GM12878 (cell line): Measurements from ENCODE around the gene C17orf107. TPM values are rescaled to one million over a fixed set of nuclear protein-coding genes. Genes with fewer than 3 reads are reported as not detected.

Source experiments
- ATAC-seq: fragments of 200-7000 bp; cut with Tn5 transposase; 3 replicates; pipeline ENCODE4 v1.9.1; 2020; ENCODE audit warnings: mild to moderate bottlenecking, moderate library complexity
- BruUV-seq: library from RNA; stranded (reverse); fragments of 400-500 nt; replicated peaks from 2 replicates; lab custom pipeline; 2021; lab: Mats Ljungman, UMichigan
- CTCF ChIA-PET: fragments of 300-600 bp; sonication (Branson Sonifier 250); formaldehyde crosslinking; extraction: SDS; loops from one replicate; lab custom pipeline; 2021; ENCODE audit warnings: inconsistent platforms; lab: Yijun Ruan, JAX
- POLR2A ChIA-PET: fragments of 350-600 bp; formaldehyde crosslinking; extraction: SDS; loops from one replicate; lab custom pipeline; 2021; ENCODE audit warnings: inconsistent platforms; lab: Charles Lee
- RAD21 ChIA-PET: fragments of 300-600 bp; sonication (Branson Sonifier 250); formaldehyde crosslinking; loops from one replicate; lab custom pipeline; 2023; ENCODE audit warnings: antibody characterized with exemption; ENCODE audit not compliant: unreplicated experiment; lab: Charles Lee
- SMC1A ChIA-PET: fragments of 300-600 bp; sonication (Branson Sonifier 250); formaldehyde crosslinking; loops from one replicate; lab custom pipeline; 2023; ENCODE audit not compliant: unreplicated experiment, uncharacterized antibody; lab: Charles Lee
- DNase-seq: peaks from one replicate; pipeline ENCODE4 v3.0.0-alpha.2; 2011; ENCODE audit warnings: low read depth, low spot score
- FAIRE-seq: peaks from 3 replicates; lab custom pipeline; 2011; peaks lifted over from hg19 to GRCh38; lab: Jason Lieb, UNC
- H2AFZ ChIP-seq: 2 replicates; pipeline ENCODE4 v1.6.0; 2011; ENCODE audit warnings: low read depth, low read length, control low read depth; ENCODE audit not compliant: control insufficient read depth
- H3K27ac ChIP-seq: 2 replicates; pipeline ENCODE4 v1.5.1; 2011; ENCODE audit warnings: control low read depth; ENCODE audit not compliant: control insufficient read depth, insufficient read depth
- H3K27me3 ChIP-seq, 2 experiments: replicated peaks in 1 of 2; 2 replicates each; pipeline versions ENCODE4 v1.6.0 to v1.6.1; 2011; ENCODE audit warnings: low read length in 1 of 2; ENCODE audit not compliant: control insufficient read depth in 2 of 2, insufficient read depth in 2 of 2
- H3K36me3 ChIP-seq, 2 experiments: 2 replicates each; pipeline ENCODE4 v1.5.1; 2011; ENCODE audit warnings: low read length in 1 of 2; ENCODE audit not compliant: control insufficient read depth in 2 of 2, insufficient read depth in 2 of 2
- H3K4me1 ChIP-seq: 2 replicates; pipeline ENCODE4 v1.6.1; 2011; ENCODE audit warnings: mild to moderate bottlenecking, low read length, moderate library complexity, mixed read lengths; ENCODE audit not compliant: control insufficient read depth, insufficient read depth
- H3K4me2 ChIP-seq: 2 replicates; pipeline ENCODE4 v1.6.0; 2011; ENCODE audit warnings: control low read depth; ENCODE audit not compliant: control insufficient read depth, insufficient read depth
- H3K4me3 ChIP-seq: fragments of 200-600 bp; sonication (generic); 2 replicates; pipeline ENCODE4 v1.5.1; 2016
- H3K79me2 ChIP-seq: 2 replicates; pipeline ENCODE4 v1.6.0; 2011; ENCODE audit warnings: low read length; ENCODE audit not compliant: control insufficient read depth, insufficient read depth
- H3K9ac ChIP-seq: 2 replicates; pipeline ENCODE4 v1.8.0; 2011; ENCODE audit warnings: low read length, control low read depth, mixed read lengths; ENCODE audit not compliant: control insufficient read depth, insufficient read depth
- H3K9me3 ChIP-seq: replicated peaks from 3 replicates; pipeline ENCODE4 v1.5.1; 2011; ENCODE audit warnings: mild to moderate bottlenecking, low read length; ENCODE audit not compliant: control insufficient read depth, insufficient read depth
- H4K20me1 ChIP-seq: 2 replicates; pipeline ENCODE4 v1.6.0; 2011; ENCODE audit not compliant: control insufficient read depth, insufficient read depth
- CHD2 ChIP-seq: IDR thresholded peaks from 2 replicates; pipeline ENCODE4 v1.6.1; 2011; ENCODE audit warnings: low read depth, low read length, improper control_type of control experiment, borderline replicate concordance
- ELK1 ChIP-seq: IDR thresholded peaks from 2 replicates; pipeline ENCODE4 v1.6.1; 2012; ENCODE audit warnings: low read depth, low read length, improper control_type of control experiment
- HDAC6 ChIP-seq: fragments of 200-600 bp; sonication (generic); IDR thresholded peaks from one replicate; pipeline ENCODE4 v1.8.0; 2017; ENCODE audit warnings: antibody characterized with exemption; ENCODE audit not compliant: unreplicated experiment
- LARP7 ChIP-seq: fragments of 450-650 bp; IDR thresholded peaks from 2 replicates; pipeline ENCODE4 v1.6.1; 2017; ENCODE audit warnings: mild to moderate bottlenecking
- MLLT1 ChIP-seq: fragments of 450-650 bp; IDR thresholded peaks from 2 replicates; pipeline ENCODE4 v1.6.1; 2016; ENCODE audit warnings: mild to moderate bottlenecking
- NR2C2 ChIP-seq: IDR thresholded peaks from 2 replicates; pipeline ENCODE4 v1.6.1; 2011; ENCODE audit warnings: borderline replicate concordance, low read depth; ENCODE audit not compliant: control insufficient read depth, insufficient read length
- PRDM15 ChIP-seq: fragments of 450-650 bp; formaldehyde crosslinking; IDR thresholded peaks from 2 replicates; pipeline ENCODE4 v1.4.0; 2020; ENCODE audit warnings: mild to moderate bottlenecking, moderate library complexity
- RAD51 ChIP-seq: fragments of 450-650 bp; IDR thresholded peaks from 2 replicates; pipeline ENCODE4 v1.6.1; 2016; ENCODE audit warnings: moderate library complexity, mild to moderate bottlenecking, inconsistent platforms
- SP1 ChIP-seq: IDR thresholded peaks from one replicate; pipeline ENCODE4 v1.6.1; 2011; ENCODE audit warnings: low read depth, low read length
- SPI1 ChIP-seq: IDR thresholded peaks from 2 replicates; pipeline ENCODE4 v1.6.1; 2011; ENCODE audit warnings: low read depth, mild to moderate bottlenecking, low read length, moderate library complexity, borderline replicate concordance; ENCODE audit not compliant: insufficient read depth
- SRF ChIP-seq, 2 experiments: IDR thresholded peaks; 2 replicates each; pipeline ENCODE4 v1.6.1; 2011; ENCODE audit warnings: low read depth in 2 of 2, low read length in 2 of 2, mild to moderate bottlenecking in 1 of 2, moderate library complexity in 1 of 2
- TBL1XR1 ChIP-seq: IDR thresholded peaks from 2 replicates; pipeline ENCODE4 v1.6.1; 2012; ENCODE audit warnings: low read depth, low read length, improper control_type of control experiment
- YBX1 ChIP-seq: fragments of 450-650 bp; IDR thresholded peaks from 2 replicates; pipeline ENCODE4 v1.6.1; 2016; ENCODE audit warnings: antibody characterized with exemption
- ZBTB11 ChIP-seq: fragments of 450-650 bp; formaldehyde crosslinking; IDR thresholded peaks from 2 replicates; pipeline ENCODE4 v1.5.0; 2022; ENCODE audit warnings: mild to moderate bottlenecking, missing genetic modification characterization
- WGBS: methylation state at CpG from one replicate; pipeline ENCODE4 v1.1.6; 2016; ENCODE audit warnings: low lambda C conversion rate; ENCODE audit not compliant: insufficient replicate concordance, insufficient coverage; ENCODE audit errors: missing lambda C conversion rate; 5-methylcytosine and 5-hydroxymethylcytosine counted together
- in situ Hi-C: fragments of 300-500 bp; cut with MboI; formaldehyde crosslinking; loops from 9 replicates; pipeline ENCODE4 v1.14.3; 2018; ENCODE audit warnings: mixed read lengths
- intact Hi-C: fragments of 100-400 bp; cut with micrococcal nuclease; formaldehyde crosslinking; loops from one replicate; pipeline ENCODE4 v1.14.2; 2022; ENCODE audit not compliant: unreplicated experiment
- polyA plus RNA-seq, 11 experiments: library from polyadenylated mRNA; depleted of rRNA in 4 of 11; unstranded in 6 of 11; stranded (reverse) in 5 of 11; fragments of >200 nt; fragmentation: Nextera tagmentation in 4 of 11; fragmentation: Illumina TruSeq in 1 of 11; extraction: Ambion mirVana in 4 of 11; extraction: Trizol in 1 of 11; gene quantifications; 1 replicate in 1 of 11; 2 replicates in 10 of 11; pipeline versions ENCODE4 v1.2.1 to v1.2.3, GENCODE V29; 2011 to 2016; ENCODE audit warnings: inconsistent platforms in 2 of 11, missing spikeins in 2 of 11, low read depth in 1 of 11
- total RNA-seq, 4 experiments: library from RNA; depleted of rRNA in 3 of 4; stranded (reverse); fragments of >200 nt in 3 of 4; fragmentation: Illumina TruSeq in 1 of 4; extraction: Trizol in 1 of 4; gene quantifications; 2 replicates each; pipeline versions ENCODE4 v1.2.1 to v1.2.3, GENCODE V29; 2013 to 2021

C17orf107 gene
- total and polyA plus RNA-seq, 10 of the 15 experiments (the other 5 are each of a cell fraction or from before 2014, with no cell fraction given), result 0.05 to 0.46 (median 0.11) TPM; not detected in 3

- no peak for ATAC-seq
- Histone ChIP-seq H3K4me2 (peak overlapping the region; percentile 55), H3K79me2 (peaks cover 77% of the 10 kb centered on the region), H3K9me3 (no peaks in the 10 kb centered on the region), H3K27me3 (no peaks in the 10 kb centered on the region), H3K9ac (peak overlapping the region; percentile 100), H3K4me3 (peak overlapping the region; percentile 96), H3K36me3 (peaks cover 20% of the 10 kb centered on the region in 2 experiments), H3K27ac (peak overlapping the region; percentile 100), H3K4me1 (peaks cover 51% of the 10 kb centered on the region), H2AFZ (no peak overlapping the region), H4K20me1 (peaks cover 5% of the 10 kb centered on the region)
- CTCF ChIA-PET, result interaction anchor here (1.0 to 3.3 kb wide), 3 partner anchors 19 to 38 kb away, joined by 4 to 13 read pairs (median 12); partner anchors contain the start of gene SPAG7
- intact Hi-C loops (no loop called here), in situ Hi-C loops (no loop called here)
- 0% methylated on average over 6 of the region's 7 CpGs for WGBS
- POLR2A ChIA-PET, result interaction anchor here (0.8 to 17.5 kb wide), 3 partner anchors 19 to 115 kb away, joined by 4 to 272 read pairs (median 5); partner anchors contain the start of genes INCA1, KIF1C and SPAG7
- DNase-seq, result no peak
- SMC1A ChIA-PET, result interaction anchor here (7.1 kb wide), 1 partner anchor 20 kb away, joined by 50 read pairs; the partner anchor contains the start of gene SPAG7
- FAIRE-seq, result no peak
- RAD21 ChIA-PET, result interaction anchor here (0.7 to 9.8 kb wide), 5 partner anchors 7 to 44 kb away, joined by 3 to 73 read pairs (median 4); partner anchors contain the start of genes CAMTA2, CHRNE, RNF167 and SLC25A11
- BruUV-seq, result no TSS peak
- TF ChIP-seq TBL1XR1 (0 out of 2 replicates have a peak, but pooled peaks have one; percentile 34), RAD51 (no peak), PRDM15 (no peak), SRF (IDR thresholded peaks at IDR 0.05; ENCODE audit: low read depth in 2 of 2, low read length in 2 of 2) (peak; percentile 85 to 97), ELK1 (peak; percentile 54), YBX1 (no peak), HDAC6 (no peak), ZBTB11 (CRISPR knock-in tag) (no peak), MLLT1 (no peak), SP1 (no peak), CHD2 (no peak), SPI1 (peak; percentile 40; the same call in 1 of the 2 replicates), NR2C2 (no peak), LARP7 (0 out of 2 replicates have a peak, but pooled peaks have one; percentile 22)
Observed at GRCh38 chr17:4947010-4947410, 47.7 kb downstream of the C17orf107 start.
